Colon (tissue), 2 donors: ENCODE data around the gene WIZ.
"Not testable (repeated sequence)": the region's sequence is repeated elsewhere in the genome, so short reads cannot be mapped to it uniquely, and the experiment has no call there.

Source experiments
- FAIRE-seq: peaks from 2 replicates; lab custom pipeline; 2012; peaks lifted over from hg19 to GRCh38; lab: Jason Lieb, UNC
- donor health status: control.
- donor health status: control.

The WIZ gene

GRCh38 chr19:15449620-15450527 is at the start of gene WIZ:
WIZ (minus strand) TSS chr19:15449956; CDS start chr19:15448307, 1,649 bp downstream.
- no peak for FAIRE-seq

GRCh38 chr19:15498910-15499309 is 49.2 kb upstream of the WIZ start:
- no peak for FAIRE-seq

GRCh38 chr19:15498156-15498858 is 48.6 kb upstream of the WIZ start:
- FAIRE-seq, result no peak

GRCh38 chr19:15495151-15495550 is 45.4 kb upstream of the WIZ start:
- FAIRE-seq, result no peak

GRCh38 chr19:15488489-15489226 is 38.9 kb upstream of the WIZ start:
- FAIRE-seq, result no peak

GRCh38 chr19:15487038-15487437 is 37.3 kb upstream of the WIZ start:
- FAIRE-seq, result no peak

- FAIRE-seq, result not testable (repeated sequence)
Observed at GRCh38 chr19:15485768-15486167, 36.0 kb upstream of the WIZ start.

GRCh38 chr19:15480996-15481395 is 31.2 kb upstream of the WIZ start:
- not testable (repeated sequence) for FAIRE-seq

- no peak for FAIRE-seq
Observed at GRCh38 chr19:15479391-15480345, 29.9 kb upstream of the WIZ start, which contains the start of gene PGLYRP2. PGLYRP2 (minus strand) TSS chr19:15479501; CDS start chr19:15479371, 130 bp downstream.

- no peak for FAIRE-seq
Observed at GRCh38 chr19:15476325-15476724, 26.6 kb upstream of the WIZ start.

GRCh38 chr19:15475611-15476010 is 25.9 kb upstream of the WIZ start:
- FAIRE-seq, result no peak

GRCh38 chr19:15475169-15475568 is 25.4 kb upstream of the WIZ start:
- FAIRE-seq, result no peak

- FAIRE-seq, result not testable (repeated sequence)
Observed at GRCh38 chr19:15473821-15474220, 24.1 kb upstream of the WIZ start.

GRCh38 chr19:15471639-15472101 is 21.9 kb upstream of the WIZ start:
- FAIRE-seq, result no peak

- FAIRE-seq, result no peak
Observed at GRCh38 chr19:15469513-15470297, 19.9 kb upstream of the WIZ start.

- FAIRE-seq, result no peak
Observed at GRCh38 chr19:15468675-15469512, 19.1 kb upstream of the WIZ start.

- no peak for FAIRE-seq
Observed at GRCh38 chr19:15467734-15468214, 18.0 kb upstream of the WIZ start.

GRCh38 chr19:15466851-15467733 is 17.3 kb upstream of the WIZ start:
- no peak for FAIRE-seq
